Upper lobe of right lung (tissue), 1 donor: ENCODE measurements around the gene RNPEPL1. TPM values are rescaled to one million over a fixed set of nuclear protein-coding genes. Genes with fewer than 3 reads are reported as not detected.

Experiments used
- ATAC-seq: fragments of 200-7000 bp; cut with Tn5 transposase; one replicate; pipeline ENCODE4 v1.9.1; 2020; ENCODE audit warnings: mild to moderate bottlenecking, moderate library complexity
- DNase-seq: peaks from one replicate; pipeline ENCODE4 v3.0.0-alpha.2; 2020
- H3K27ac ChIP-seq: fragments of 200-600 bp; one replicate; pipeline ENCODE4 v1.8.0; 2022
- H3K27me3 ChIP-seq: fragments of 200-600 bp; one replicate; pipeline ENCODE4 v1.8.0; 2022; ENCODE audit warnings: mild to moderate bottlenecking
- H3K36me3 ChIP-seq: fragments of 200-600 bp; one replicate; pipeline ENCODE4 v1.8.0; 2022
- H3K4me1 ChIP-seq: fragments of 200-600 bp; one replicate; pipeline ENCODE4 v1.8.0; 2022
- H3K4me3 ChIP-seq: fragments of 200-600 bp; one replicate; pipeline ENCODE4 v1.8.0; 2022; ENCODE audit warnings: mild to moderate bottlenecking
- H3K9me3 ChIP-seq: fragments of 200-600 bp; one replicate; pipeline ENCODE4 v1.8.0; 2022
- CTCF ChIP-seq: fragments of 200-600 bp; IDR thresholded peaks from one replicate; pipeline ENCODE4 v1.8.0; 2022; ENCODE audit warnings: antibody characterized with exemption
- intact Hi-C: fragments of 100-400 bp; cut with DNase I; formaldehyde crosslinking; loops from one replicate; pipeline ENCODE4 v1.11.0; 2022
- total RNA-seq: library from RNA; stranded (reverse); fragmentation: NEBNext Ultra II Directional; extraction: Animal tissue kit (Norgen Biotek cat#: 25700); gene quantifications from one replicate; pipeline ENCODE4 v1.2.1, GENCODE V29; 2021
- donor health status: DM: no; HTN: yes; CAD: no; lungs with severe emphysema.

Gene RNPEPL1
- total RNA-seq, 1 donor from 2014 or later: 88.6 TPM

DNA sequence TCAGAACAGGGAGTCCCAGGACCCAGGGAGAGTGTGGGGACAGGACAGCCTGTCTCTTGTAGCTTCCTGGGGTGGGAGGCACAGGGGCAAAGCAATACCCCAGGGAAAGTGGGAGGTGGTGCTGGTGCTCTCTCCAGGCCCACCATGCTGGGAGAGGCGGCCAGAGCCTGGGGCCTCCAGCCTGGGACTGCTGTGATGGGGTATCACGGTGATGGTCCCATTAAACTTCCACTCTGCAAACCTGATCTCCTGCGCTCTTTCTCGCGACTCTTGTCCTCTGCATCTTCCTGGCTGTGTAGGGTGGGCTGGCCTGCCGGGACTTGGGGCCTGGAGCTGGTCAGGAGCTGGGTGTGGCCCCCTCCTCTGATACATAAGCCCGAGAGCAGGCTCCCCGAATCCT is 10.2 kb downstream of the RNPEPL1 start:
- H3K9me3 ChIP-seq: no peaks in the 10 kb centered on the region
- peaks cover 47% of the 10 kb centered on the region for H3K36me3 ChIP-seq
- TF ChIP-seq CTCF: no peak
- DNase-seq: no peak
- intact Hi-C loops: no loop called here
- no peak for ATAC-seq
- no peak overlapping the region for H3K4me3 ChIP-seq
- H3K4me1 ChIP-seq: peaks cover 24% of the 10 kb centered on the region
- H3K27me3 ChIP-seq: no peaks in the 10 kb centered on the region
- H3K27ac ChIP-seq: peak overlapping the region; percentile 82

DNA sequence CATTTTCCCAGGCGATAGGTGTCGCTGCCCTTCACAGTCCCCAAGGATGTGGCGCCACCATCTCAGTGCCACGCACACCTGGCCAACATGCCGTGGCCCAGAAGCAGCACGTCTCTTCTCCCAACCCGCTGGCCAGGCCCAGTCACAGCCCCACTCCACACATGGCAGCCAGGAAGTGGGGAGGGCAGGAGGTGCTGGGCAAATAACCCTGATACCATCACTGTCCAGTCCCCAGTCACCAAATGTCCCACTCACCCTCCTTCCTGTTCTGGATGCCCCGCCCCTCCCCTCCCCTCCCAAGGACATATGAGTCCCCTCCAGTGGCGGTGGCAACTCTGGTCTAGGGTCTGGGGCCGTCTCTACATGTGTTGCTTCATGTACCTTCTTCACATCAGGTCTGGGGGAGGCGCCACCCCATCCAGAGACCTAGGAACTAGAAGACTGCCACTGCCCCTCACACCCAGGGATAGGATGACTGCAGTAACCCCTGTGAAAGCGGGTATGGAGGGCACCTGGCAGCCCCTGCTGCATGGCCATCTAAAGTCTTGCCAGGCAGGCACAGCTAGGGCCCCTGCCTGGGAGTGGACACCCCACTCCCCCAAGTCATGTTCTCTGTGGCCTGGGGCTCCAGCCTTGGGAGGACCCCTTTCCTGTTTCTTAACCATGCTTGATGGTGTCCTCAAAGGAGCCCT is 10.9 kb downstream of the RNPEPL1 start:
- H3K9me3 ChIP-seq: no peaks in the 10 kb centered on the region
- TF ChIP-seq CTCF: no peak
- intact Hi-C loops: no loop called here
- peaks cover 25% of the 10 kb centered on the region for H3K4me1 ChIP-seq
- ATAC-seq (no peak), DNase-seq (no peak)
- peak overlapping the region; percentile 82 for H3K27ac ChIP-seq
- H3K27me3 ChIP-seq: no peaks in the 10 kb centered on the region
- H3K36me3 ChIP-seq: peaks cover 40% of the 10 kb centered on the region
- no peak overlapping the region for H3K4me3 ChIP-seq

DNA sequence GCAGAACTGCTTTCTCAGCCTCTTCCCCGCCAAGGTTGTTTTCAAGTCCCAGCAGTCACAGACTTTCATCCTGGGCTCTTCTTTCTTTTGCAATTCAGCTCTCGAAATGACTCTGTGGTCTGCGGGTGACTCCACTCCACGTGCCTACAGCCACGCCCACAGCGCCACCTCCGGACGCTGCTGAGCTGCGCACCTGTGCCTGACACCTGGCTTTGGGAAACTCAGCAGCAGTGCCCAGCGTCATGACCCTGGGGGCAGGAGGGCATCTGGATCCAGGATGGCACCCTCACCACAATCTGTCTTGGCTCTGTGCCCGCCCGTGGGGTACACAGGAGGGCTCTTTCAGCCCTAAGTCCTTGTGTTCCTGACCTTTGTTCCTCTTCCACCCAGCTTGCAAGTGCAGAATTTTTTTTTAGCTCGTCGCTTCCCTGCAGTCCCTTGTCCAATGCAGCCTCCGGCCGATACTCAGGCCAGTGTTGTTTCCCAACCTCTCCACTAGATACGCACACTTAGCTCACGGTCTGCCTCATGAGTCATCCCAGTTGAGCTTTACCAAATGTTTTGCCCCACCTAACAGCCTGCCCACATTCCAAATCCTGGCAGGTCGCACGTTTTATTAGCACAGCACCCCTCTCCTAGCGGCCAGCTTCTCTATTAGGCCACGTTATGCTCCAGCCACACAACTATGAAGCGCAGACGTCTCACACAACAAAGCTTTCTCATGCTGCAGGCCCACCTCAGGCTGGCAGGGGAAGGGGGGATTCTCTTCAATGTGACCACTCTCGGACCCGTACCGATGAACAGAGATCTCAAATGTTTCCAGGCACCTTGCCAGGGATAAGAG is 11.7 kb downstream of the RNPEPL1 start:
- H3K36me3 ChIP-seq: peaks cover 32% of the 10 kb centered on the region
- H3K4me1 ChIP-seq: peaks cover 32% of the 10 kb centered on the region
- no peak overlapping the region for H3K4me3 ChIP-seq

GRCh38 chr2:240581811-240582210 is 13.5 kb downstream of the RNPEPL1 start:
- no peak for ATAC-seq
- Histone ChIP-seq H3K9me3 (no peaks in the 10 kb centered on the region), H3K27me3 (no peaks in the 10 kb centered on the region), H3K36me3 (peaks cover 15% of the 10 kb centered on the region), H3K27ac (no peak overlapping the region), H3K4me1 (peaks cover 40% of the 10 kb centered on the region), H3K4me3 (no peak overlapping the region)
- TF ChIP-seq CTCF: no peak
- no peak for DNase-seq
- intact Hi-C loops: no loop called here

More for the DNA sequence above, 11.7 kb downstream of the RNPEPL1 start:
- ATAC-seq (peak; percentile 86), DNase-seq (peak; percentile 92)
- H3K9me3 ChIP-seq: no peaks in the 10 kb centered on the region
- intact Hi-C loops: no loop called here
- H3K27me3 ChIP-seq: no peaks in the 10 kb centered on the region
- H3K27ac ChIP-seq: peak overlapping the region; percentile 82
- TF ChIP-seq CTCF: peak; percentile 55

DNA sequence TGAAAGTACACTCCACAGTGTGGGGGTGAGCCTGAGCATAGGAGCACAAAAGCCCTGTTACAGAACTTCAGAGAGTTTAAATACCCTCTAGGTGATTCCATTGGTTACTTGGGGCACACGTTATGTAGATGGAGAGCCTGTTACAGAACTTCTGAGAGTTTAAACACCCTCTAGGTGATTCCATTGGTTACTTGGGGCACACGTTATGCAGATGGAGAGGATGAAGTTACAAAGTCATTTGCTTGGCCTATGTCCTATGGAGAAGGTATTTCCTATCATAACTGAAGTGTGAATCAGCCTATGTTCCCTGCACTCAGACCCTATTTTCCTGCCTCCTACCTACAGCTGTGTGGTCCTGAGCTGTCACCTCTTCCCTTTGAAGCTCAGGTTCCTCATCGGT is 14.5 kb downstream of the RNPEPL1 start:
- Histone ChIP-seq H3K27me3 (no peaks in the 10 kb centered on the region), H3K36me3 (peaks cover 5% of the 10 kb centered on the region), H3K9me3 (no peaks in the 10 kb centered on the region), H3K4me1 (peaks cover 47% of the 10 kb centered on the region), H3K4me3 (no peak overlapping the region), H3K27ac (no peak overlapping the region)
- intact Hi-C loops: no loop called here
- TF ChIP-seq CTCF: no peak
- DNase-seq (no peak), ATAC-seq (no peak)
